ENCODE data around the gene SMCP.

GRCh38 chr1:152861374-152861773, 16.7 kb upstream of the SMCP start:
- TF ChIP-seq CTCF (conservative IDR thresholded peaks at IDR 0.05; ENCODE audit: low read length) (no peak), EZH2phosphoT487 (IDR thresholded peaks at IDR 0.05; ENCODE audit: borderline replicate concordance) (no peak)
